Skeletal muscle satellite cell (primary cell): ENCODE results near the gene TSGA10.
A peak's percentile ranks its signal among the peaks of the same experiment; 100 is the strongest.
"Not testable (repeated sequence)": the region's sequence is repeated elsewhere in the genome, so short reads cannot be mapped to it uniquely, and the experiment has no call there.

ENCODE experiments used
- H3K27me3 ChIP-seq: 2 replicates; pipeline ENCODE4 v1.7.0; 2013; ENCODE audit warnings: low read length; ENCODE audit not compliant: control insufficient read depth, insufficient read depth
- H3K36me3 ChIP-seq: 2 replicates; pipeline ENCODE4 v1.7.0; 2013; ENCODE audit warnings: mild to moderate bottlenecking, control low read depth, low read length; ENCODE audit not compliant: insufficient read depth
- H3K4me1 ChIP-seq: 2 replicates; pipeline ENCODE4 v1.7.0; 2013; ENCODE audit warnings: low read length; ENCODE audit not compliant: control insufficient read depth, insufficient read depth
- H3K4me2 ChIP-seq: 2 replicates; pipeline ENCODE4 v1.7.0; 2013; ENCODE audit warnings: mild to moderate bottlenecking, low read length
- H3K4me3 ChIP-seq: 2 replicates; pipeline ENCODE4 v1.7.0; 2013; ENCODE audit warnings: low read length
- H3K9ac ChIP-seq: 2 replicates; pipeline ENCODE4 v1.7.0; 2013; ENCODE audit warnings: mild to moderate bottlenecking, low read depth, low read length, moderate library complexity
- H3K9me3 ChIP-seq: replicated peaks from 2 replicates; pipeline ENCODE4 v1.7.0; 2013; ENCODE audit warnings: mild to moderate bottlenecking, control low read depth, low read length

TSGA10 gene

DNA sequence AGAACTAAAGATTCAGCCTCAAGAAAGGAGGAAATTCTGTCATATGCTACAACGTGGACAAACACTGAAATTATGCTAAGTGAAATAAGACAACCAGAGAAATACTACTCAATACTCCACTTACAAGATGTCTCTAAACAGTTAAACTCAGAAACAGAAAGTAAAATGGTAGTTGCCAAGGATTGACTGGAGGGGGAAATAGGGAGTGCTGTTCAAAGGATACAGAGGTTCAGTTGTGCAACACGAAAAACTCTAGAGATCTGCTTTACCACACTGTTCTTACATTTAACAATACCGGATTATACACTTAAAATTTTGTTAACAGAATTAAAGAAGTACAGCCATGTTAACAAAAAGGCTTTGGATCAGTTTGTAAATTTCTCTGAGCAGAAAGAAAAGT is 53.0 kb downstream of the TSGA10 start:
- H3K9me3 ChIP-seq: no peaks in the 10 kb centered on the region
- no peaks in the 10 kb centered on the region for H3K27me3 ChIP-seq
- H3K4me2 ChIP-seq: no peak overlapping the region
- no peak overlapping the region for H3K4me3 ChIP-seq
- H3K9ac ChIP-seq: no peak overlapping the region
- H3K4me1 ChIP-seq: peaks cover 2% of the 10 kb centered on the region
- no peaks in the 10 kb centered on the region for H3K36me3 ChIP-seq

DNA sequence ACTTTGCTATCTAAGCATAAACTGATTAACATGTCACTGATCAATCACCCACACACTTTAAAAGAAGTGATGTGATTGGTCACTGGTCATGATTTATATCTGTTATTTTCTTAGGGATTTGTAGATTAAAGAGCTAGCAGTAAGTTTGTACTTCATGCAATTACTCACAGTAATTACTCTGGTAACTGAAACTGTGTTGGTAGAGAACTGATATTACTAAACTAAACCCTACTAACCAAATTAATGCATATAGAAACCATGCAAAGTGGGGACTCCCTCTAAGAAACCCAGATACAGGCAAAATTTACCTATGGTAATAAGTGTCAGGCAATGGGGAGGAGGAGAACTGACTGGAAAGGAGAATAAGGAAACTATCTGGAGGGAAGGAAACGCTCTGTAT is 58.0 kb downstream of the TSGA10 start:
- no peak overlapping the region for H3K4me2 ChIP-seq
- no peaks in the 10 kb centered on the region for H3K36me3 ChIP-seq

DNA sequence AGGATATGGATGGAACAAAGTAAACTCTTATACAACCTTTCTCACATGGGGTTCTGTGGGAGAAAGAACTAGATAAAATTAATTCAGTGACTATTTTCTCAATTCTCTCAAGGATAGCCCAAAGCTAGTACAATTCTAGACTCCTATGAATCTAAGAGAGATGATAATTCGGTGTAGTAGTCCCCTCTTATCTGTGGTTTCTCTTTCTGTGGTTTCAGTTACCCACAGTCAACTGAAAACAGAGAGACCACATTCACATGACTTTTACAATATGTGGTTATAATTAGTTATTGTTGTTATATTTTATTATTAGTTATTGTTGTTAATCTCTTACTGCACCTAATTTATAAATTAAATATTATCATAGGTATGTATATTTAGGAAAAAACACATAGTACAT is 66.7 kb downstream of the TSGA10 start:
- Histone ChIP-seq H3K4me1 (no peaks in the 10 kb centered on the region), H3K36me3 (no peaks in the 10 kb centered on the region), H3K27me3 (peaks cover 3% of the 10 kb centered on the region), H3K4me2 (no peak overlapping the region), H3K4me3 (no peak overlapping the region), H3K9ac (no peak overlapping the region), H3K9me3 (no peaks in the 10 kb centered on the region)

More for the DNA sequence above, 58.0 kb downstream of the TSGA10 start:
- Histone ChIP-seq H3K9me3 (peaks cover 3% of the 10 kb centered on the region), H3K9ac (no peak overlapping the region), H3K27me3 (no peaks in the 10 kb centered on the region), H3K4me3 (no peak overlapping the region), H3K4me1 (no peaks in the 10 kb centered on the region)

DNA sequence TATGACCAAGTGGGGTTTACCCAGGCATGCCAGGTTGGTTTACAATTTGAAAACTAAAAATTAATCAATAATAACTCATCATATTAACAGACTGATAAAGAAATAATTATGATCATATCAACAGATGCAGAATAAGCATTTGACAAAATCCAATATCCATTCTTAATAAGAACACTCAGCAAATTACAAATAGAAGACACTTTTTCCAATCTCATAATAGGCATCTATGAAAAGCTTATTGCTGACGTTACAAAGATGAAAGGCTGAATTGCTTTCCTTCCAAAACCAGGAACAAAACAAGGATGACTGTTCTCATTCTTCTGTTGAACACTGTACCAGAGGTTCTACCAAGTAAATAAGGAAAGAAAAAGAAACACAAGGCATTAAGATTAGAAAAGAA is 68.4 kb downstream of the TSGA10 start:
- Histone ChIP-seq H3K4me2 (no peak overlapping the region), H3K9ac (no peak overlapping the region), H3K4me1 (no peaks in the 10 kb centered on the region), H3K27me3 (peaks cover 3% of the 10 kb centered on the region), H3K4me3 (no peak overlapping the region), H3K36me3 (no peaks in the 10 kb centered on the region), H3K9me3 (no peaks in the 10 kb centered on the region)

DNA sequence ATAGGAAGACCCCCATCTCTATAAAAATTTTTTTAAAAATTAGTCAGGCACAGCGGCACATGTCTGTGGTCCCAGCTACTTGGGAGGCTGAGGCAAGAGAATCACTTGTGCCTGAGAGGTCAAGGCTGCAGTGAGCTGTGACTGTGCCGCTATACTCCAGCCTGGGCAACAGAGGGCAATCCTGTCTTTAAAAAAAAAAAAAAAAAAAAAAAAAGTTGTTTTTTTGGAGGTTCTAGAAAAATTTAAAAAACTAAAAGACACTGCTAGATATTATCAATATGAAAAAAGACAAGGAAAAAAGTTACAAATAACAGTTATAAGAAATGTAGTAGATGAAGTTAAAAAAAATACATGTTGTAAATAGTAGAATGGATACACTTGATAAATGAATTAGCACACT is 69.3 kb downstream of the TSGA10 start:
- Histone ChIP-seq H3K36me3 (no peaks in the 10 kb centered on the region), H3K4me3 (no peak overlapping the region), H3K9me3 (no peaks in the 10 kb centered on the region), H3K27me3 (no peaks in the 10 kb centered on the region), H3K4me1 (no peaks in the 10 kb centered on the region), H3K9ac (no peak overlapping the region), H3K4me2 (no peak overlapping the region)

DNA sequence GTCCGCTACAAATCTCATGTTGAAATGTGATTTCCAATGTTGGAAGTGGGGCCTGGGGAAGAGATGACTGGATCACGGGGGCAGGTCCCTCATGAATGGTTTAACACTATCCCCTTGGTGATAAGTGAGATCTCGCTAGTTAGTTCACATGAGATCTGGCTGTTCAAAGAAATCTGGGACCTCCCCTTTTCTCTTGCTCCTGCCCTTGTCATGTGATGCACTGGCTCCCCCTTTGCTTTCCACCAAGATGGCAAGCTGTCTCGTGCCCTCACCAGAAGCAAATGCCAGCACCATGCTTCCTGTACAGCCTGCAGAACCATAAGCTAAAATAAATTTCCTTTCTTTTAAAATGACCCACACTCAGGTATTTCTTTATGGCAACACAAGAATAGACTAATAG is 70.5 kb downstream of the TSGA10 start:
- Histone ChIP-seq H3K4me1 (no peaks in the 10 kb centered on the region), H3K9me3 (no peaks in the 10 kb centered on the region), H3K9ac (no peak overlapping the region), H3K4me2 (no peak overlapping the region), H3K4me3 (no peak overlapping the region), H3K27me3 (no peaks in the 10 kb centered on the region), H3K36me3 (no peaks in the 10 kb centered on the region)

DNA sequence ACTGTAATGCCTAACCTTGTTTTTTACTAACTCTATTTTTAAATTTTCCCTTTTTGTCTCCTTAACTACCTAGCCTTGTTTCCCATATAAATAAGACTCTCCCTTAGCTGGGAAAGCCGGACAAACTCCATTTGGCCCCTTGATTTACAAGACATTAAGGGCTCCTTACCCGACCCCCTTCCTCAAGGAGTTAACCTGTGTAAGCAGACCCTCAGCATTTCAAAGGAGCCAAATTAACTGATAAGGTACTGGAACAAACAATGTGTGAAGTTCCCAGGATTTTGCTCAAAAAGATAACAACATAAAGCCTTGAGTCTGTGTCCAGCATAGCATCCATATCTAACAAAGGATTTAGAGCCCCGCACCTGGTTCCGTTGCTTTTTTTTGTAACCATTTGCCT is 72.9 kb downstream of the TSGA10 start:
- Histone ChIP-seq H3K36me3 (no peaks in the 10 kb centered on the region), H3K9ac (no peak overlapping the region), H3K4me1 (no peaks in the 10 kb centered on the region), H3K4me3 (no peak overlapping the region), H3K9me3 (no peaks in the 10 kb centered on the region), H3K4me2 (no peak overlapping the region), H3K27me3 (no peaks in the 10 kb centered on the region)

DNA sequence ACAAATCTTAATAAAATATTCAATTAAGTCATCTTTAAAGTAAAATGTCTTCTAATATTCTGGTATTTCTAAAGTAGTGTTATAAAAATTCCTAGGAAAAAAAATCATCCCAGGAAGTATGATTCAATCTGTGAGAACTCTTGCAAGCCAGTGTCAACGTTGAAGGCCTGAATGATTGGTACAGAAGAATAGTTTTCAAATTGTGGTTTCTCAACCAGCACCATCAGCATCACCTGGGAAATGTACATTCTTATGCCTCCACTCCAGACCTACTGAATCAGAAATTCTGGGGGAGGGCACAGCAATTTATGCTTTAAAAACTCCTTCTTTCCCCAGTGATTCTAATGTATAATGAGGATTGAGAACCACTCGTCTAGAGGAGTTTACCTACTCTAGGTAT is 75.5 kb downstream of the TSGA10 start:
- Histone ChIP-seq H3K9ac (no peak overlapping the region), H3K9me3 (no peaks in the 10 kb centered on the region), H3K4me2 (no peak overlapping the region), H3K4me3 (no peak overlapping the region), H3K36me3 (no peaks in the 10 kb centered on the region), H3K27me3 (no peaks in the 10 kb centered on the region), H3K4me1 (no peaks in the 10 kb centered on the region)

DNA sequence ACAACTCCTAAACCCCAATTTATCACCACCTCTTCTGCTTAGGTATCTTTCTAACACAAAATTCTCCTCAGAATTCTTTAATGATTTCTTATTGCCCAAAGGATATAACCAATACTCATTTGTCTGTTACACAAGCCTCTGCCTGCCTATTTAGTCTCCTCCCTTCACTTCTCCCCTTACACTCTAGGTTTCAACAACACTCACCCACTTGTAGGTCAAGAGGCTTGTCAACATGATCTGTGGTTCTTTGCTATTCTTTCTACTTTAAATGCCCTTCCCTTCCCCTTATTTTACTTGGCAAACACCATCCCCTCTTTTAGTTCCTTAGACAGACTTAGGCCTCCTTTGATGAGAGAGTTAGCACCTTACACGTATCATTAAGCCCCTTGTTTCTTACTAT is 82.2 kb downstream of the TSGA10 start:
- no peak overlapping the region for H3K4me2 ChIP-seq
- H3K4me1 ChIP-seq: no peaks in the 10 kb centered on the region
- no peaks in the 10 kb centered on the region for H3K9me3 ChIP-seq
- H3K27me3 ChIP-seq: peaks cover 3% of the 10 kb centered on the region
- no peaks in the 10 kb centered on the region for H3K36me3 ChIP-seq
- no peak overlapping the region for H3K4me3 ChIP-seq
- no peak overlapping the region for H3K9ac ChIP-seq

DNA sequence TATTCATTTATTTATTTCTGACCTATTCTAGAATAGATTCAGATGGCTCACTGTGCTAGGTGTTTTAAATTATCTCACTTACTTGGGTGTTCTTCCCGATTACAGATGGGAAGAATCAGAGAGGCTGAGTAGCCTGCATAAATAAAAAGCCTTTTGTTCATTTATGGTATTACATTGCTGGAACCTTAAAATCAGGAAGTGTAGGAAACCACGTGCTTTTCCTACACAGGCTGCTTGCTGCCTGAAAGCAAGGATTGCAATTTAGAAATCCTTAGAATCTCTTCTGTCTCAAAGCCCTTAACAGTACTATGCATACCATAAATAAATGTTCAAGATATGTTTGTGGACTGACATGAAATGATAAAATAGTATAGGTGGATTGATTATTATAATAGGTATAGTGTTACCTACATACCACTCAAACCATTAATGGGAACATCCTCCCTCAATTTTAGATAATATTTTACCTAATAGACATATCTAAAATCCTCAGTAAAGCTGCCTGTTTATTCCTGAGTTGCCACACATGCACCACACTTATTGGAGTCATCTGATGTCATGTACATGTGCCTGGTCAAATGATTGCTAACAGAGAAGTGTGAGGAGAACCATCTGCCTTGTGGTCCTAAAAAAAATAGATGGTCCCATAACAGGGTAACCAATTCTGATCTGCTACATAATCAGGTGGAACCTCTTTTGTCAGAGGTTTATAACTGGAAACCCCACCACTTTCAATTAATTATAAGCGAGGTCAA is 86.7 kb downstream of the TSGA10 start:
- no peaks in the 10 kb centered on the region for H3K36me3 ChIP-seq
- H3K9ac ChIP-seq: no peak overlapping the region
- no peak overlapping the region for H3K4me3 ChIP-seq
- peaks cover 5% of the 10 kb centered on the region for H3K4me1 ChIP-seq
- peaks cover 3% of the 10 kb centered on the region for H3K27me3 ChIP-seq
- no peak overlapping the region for H3K4me2 ChIP-seq
- H3K9me3 ChIP-seq: no peaks in the 10 kb centered on the region

DNA sequence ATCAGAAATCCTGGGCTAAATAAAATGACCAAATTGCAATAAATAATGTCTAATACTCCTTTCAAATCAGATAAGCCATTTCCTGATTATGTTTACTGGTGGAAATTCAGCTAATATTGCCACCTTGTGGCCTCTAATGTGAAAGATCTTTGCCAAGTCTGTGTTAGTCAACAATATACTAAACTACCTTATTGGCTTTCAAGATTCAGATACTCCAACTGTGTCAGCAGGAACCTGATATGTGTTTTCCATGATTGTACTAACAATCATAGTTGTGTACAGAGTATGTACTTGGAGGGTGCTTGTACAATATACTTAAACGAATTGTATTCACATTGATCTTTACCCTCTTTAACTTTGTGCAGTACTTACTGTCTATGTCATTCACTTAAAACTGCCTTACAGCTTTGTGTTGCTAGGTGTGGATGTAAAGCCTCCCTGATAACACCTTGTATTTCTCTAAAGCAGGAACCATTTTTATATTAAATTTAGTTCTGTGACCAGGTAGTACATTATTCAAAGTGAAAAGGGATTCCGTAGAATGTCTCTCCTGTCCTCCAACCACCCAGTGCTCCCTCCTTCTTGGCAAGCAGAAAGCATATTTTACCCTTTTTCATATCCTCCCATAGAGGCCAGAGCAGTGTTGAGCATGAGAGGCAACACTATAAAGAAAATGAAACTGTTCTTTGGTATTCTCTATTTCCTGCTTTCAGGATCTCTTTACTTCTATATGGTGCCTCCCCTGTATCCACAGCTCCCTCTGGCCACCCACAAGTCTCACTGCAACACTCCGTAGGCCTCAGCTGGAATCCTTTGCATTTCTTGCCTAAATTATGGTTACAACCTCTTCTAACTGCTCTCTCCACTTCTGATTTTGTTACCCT is 88.4 kb downstream of the TSGA10 start:
- Histone ChIP-seq H3K9ac (peak overlapping the region; percentile 30), H3K27me3 (no peaks in the 10 kb centered on the region), H3K36me3 (no peaks in the 10 kb centered on the region), H3K4me1 (peaks cover 5% of the 10 kb centered on the region), H3K9me3 (no peaks in the 10 kb centered on the region), H3K4me3 (no peak overlapping the region), H3K4me2 (peak overlapping the region; percentile 64)

DNA sequence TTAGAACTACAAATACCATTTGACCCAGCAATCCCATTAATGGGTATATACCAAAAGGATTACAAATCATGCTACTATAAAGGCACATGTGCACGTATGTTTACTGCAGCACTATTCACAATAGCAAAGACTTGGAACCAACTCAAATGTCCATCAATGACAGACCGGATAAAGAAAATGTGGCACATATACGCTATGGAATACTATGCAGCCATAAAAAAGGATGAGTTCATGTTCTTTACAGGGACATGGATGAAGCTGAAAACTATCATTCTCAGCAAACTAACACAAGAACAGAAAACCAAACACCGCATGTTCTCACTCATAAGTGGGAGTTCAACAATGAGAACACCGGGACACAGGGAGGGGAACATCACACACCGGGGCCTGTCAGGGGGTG is 105.6 kb downstream of the TSGA10 start:
- not testable (repeated sequence) for H3K27me3 ChIP-seq, H3K9ac ChIP-seq, H3K4me3 ChIP-seq, H3K9me3 ChIP-seq, H3K36me3 ChIP-seq, H3K4me1 ChIP-seq, H3K4me2 ChIP-seq
